Activated naive CD4-positive, alpha-beta T cell treated with anti-CD3 and anti-CD28 coated beads for 36 hours (primary cell): ENCODE results near the gene SH3PXD2B. TPM values are rescaled to one million over a fixed set of nuclear protein-coding genes. Genes with fewer than 3 reads are reported as not detected.
"Not testable (repeated sequence)": the region's sequence is repeated elsewhere in the genome, so short reads cannot be mapped to it uniquely, and the experiment has no call there.

Experiments
- CTCF ChIA-PET: fragments of 350-600 bp; sonication (Branson Sonifier 250); formaldehyde crosslinking; loops from one replicate; lab custom pipeline; 2021; ENCODE audit warnings: antibody characterized with exemption; lab: Charles Lee
- DNase-seq: peaks from one replicate; pipeline ENCODE4 v3.0.0-alpha.2; 2020
- H3K27ac Mint-ChIP-seq: one replicate; pipeline ENCODE4 v1.8.0; 2021; ENCODE audit warnings: mild to moderate bottlenecking, mixed read lengths
- H3K27me3 Mint-ChIP-seq: one replicate; pipeline ENCODE4 v1.8.0; 2021; ENCODE audit warnings: low read depth, mixed read lengths
- H3K36me3 Mint-ChIP-seq: one replicate; pipeline ENCODE4 v1.8.0; 2021; ENCODE audit warnings: low read depth, mixed read lengths
- H3K4me1 Mint-ChIP-seq: one replicate; pipeline ENCODE4 v1.8.0; 2021; ENCODE audit warnings: low read depth, mixed read lengths
- H3K4me3 Mint-ChIP-seq: one replicate; pipeline ENCODE4 v1.8.0; 2021; ENCODE audit warnings: mild to moderate bottlenecking, moderate library complexity, mixed read lengths
- H3K9me3 Mint-ChIP-seq: one replicate; pipeline ENCODE4 v1.8.0; 2021; ENCODE audit warnings: mixed read lengths
- intact Hi-C: fragments of 100-400 bp; cut with micrococcal nuclease; formaldehyde crosslinking; loops from one replicate; pipeline ENCODE4 v1.15.1; 2023
- total RNA-seq, 2 experiments: library from RNA; stranded (reverse); gene quantifications; one replicate each; pipeline ENCODE4 v1.2.3, GENCODE V29; 2021

SH3PXD2B gene
- total RNA-seq, 2 experiments from 2014 or later = 1.1 to 1.3 TPM

DNA sequence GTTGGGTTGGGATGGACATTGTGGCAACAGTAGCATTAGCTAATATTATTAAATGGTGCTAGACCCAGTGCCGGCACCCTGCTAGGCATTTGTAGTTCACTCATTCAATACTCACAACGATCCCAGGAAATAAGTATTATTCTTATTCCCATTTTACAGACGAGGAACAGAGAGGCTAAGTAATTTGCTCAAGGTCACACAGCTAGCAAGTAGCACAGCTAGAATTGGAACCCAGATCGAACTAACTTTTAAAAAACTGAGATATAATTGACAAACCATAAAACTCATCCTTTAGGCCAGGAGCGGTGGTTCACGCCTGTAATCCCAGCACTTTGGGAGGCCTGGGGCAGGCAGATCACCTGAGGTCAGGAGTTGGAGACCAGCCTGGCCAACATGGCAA is 79.5 kb downstream of the SH3PXD2B start:
- H3K27ac Mint-ChIP-seq = no peak overlapping the region
- no peak overlapping the region for H3K4me3 Mint-ChIP-seq
- intact Hi-C loops = no loop called here
- peaks cover 11% of the 10 kb centered on the region for H3K9me3 Mint-ChIP-seq
- H3K4me1 Mint-ChIP-seq = no peaks in the 10 kb centered on the region
- no peaks in the 10 kb centered on the region for H3K27me3 Mint-ChIP-seq
- CTCF ChIA-PET = no interaction called here
- H3K36me3 Mint-ChIP-seq = peaks cover 1% of the 10 kb centered on the region
- no peak for DNase-seq

DNA sequence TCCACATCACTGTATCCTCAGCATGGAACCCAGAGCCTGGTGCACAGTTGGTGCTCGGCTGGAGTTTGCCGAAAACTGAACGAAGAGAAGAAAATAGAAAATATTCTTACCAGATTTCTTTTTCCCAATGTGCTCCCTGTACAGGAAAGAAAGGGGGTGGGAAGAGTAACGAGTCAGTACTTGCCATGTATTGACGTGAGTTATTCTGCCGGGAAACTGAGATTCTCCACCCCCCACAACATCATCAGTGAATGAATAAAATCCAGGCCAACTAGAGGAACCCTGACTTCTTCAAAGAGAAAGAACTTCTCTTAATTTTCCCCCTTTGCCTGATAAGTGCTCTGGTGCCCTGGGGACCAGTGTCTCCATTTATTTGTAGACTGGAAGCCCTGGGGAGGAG is 80.6 kb downstream of the SH3PXD2B start:
- Mint-ChIP-seq H3K4me3 (no peak overlapping the region), H3K27ac (no peak overlapping the region), H3K4me1 (no peaks in the 10 kb centered on the region), H3K9me3 (peaks cover 11% of the 10 kb centered on the region), H3K27me3 (no peaks in the 10 kb centered on the region), H3K36me3 (peaks cover 1% of the 10 kb centered on the region)
- CTCF ChIA-PET = no interaction called here
- intact Hi-C loops = no loop called here
- no peak for DNase-seq

DNA sequence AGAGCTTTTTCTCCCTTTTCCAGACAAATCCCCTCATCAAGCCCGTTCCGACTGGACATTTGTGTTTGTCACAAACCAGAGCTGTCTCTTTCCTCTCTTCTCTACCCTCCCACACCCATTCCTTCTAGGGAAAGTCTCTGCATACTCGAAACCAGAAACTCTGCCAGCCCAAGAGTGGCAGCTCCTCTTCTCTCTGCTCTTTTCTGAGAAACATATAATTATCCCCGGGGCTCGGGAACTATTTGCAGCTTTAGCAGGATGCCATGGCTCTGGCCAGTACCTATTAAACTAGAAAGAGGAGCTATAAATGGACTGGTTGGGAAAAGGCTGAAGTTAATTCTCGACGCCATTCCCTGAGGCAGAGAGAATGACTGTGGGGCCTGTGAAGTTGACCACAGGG is 82.6 kb downstream of the SH3PXD2B start:
- Mint-ChIP-seq H3K27me3 (no peaks in the 10 kb centered on the region), H3K36me3 (peaks cover 1% of the 10 kb centered on the region), H3K4me3 (no peak overlapping the region), H3K4me1 (no peaks in the 10 kb centered on the region), H3K27ac (no peak overlapping the region), H3K9me3 (peaks cover 11% of the 10 kb centered on the region)
- intact Hi-C loops = loop anchor here (2.0 kb wide), 1 partner anchor 305 kb away; no protein-coding TSS in a partner anchor
- CTCF ChIA-PET = interaction anchor here (1.4 to 2.3 kb wide), 2 partner anchors 11 to 37 kb away, joined by 4 to 10 read pairs; no protein-coding TSS in a partner anchor
- no peak for DNase-seq

DNA sequence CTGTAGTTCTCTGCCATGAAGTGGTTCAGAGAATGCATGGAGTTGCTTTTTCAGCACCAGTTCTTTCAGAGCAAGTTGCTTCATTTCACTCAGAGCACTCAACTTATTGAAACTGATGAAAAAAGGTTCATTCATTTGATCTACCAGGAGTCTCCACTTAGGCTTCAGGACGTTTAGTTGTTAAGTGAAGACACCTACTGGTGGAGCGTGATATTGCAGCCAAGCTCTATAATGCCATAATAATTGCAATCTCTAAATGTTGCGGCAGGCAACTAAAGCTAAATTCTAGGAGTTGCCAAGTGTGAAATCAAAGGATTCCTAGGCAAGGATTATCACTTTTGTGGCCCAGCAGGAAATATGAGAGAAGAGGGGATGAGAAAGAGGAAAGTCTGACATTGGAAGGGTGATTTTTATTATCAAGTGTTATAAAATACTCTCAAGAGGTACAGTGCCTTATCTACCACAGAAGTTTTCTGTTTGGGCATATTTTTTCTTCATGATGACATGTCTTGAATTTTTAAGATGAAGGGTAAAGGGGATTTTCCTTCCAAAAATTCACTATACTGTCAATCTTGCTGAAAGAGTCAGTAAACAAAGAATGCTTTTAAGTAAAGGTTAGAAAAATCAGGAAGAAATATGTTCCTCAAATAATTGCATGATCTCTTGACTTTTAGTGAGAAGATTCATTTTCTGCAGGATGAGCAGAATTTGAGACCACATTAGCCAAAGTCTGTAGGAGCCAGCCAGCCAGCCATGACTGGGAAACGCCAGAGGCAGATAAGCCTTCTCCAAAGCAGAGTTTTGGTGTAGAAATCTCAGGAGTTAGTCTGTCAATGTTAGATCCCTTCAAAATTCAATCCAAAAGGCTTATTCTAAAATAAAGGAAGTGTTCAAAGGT is 83.4 kb downstream of the SH3PXD2B start:
- CTCF ChIA-PET = interaction anchor here (0.6 to 2.3 kb wide), 7 partner anchors 9 to 327 kb away, joined by 3 to 10 read pairs (median 4); no protein-coding TSS in a partner anchor
- intact Hi-C loops = loop anchor here (2.0 kb wide), 1 partner anchor 304 kb away; no protein-coding TSS in a partner anchor
- Mint-ChIP-seq H3K27me3 (no peaks in the 10 kb centered on the region), H3K36me3 (peaks cover 1% of the 10 kb centered on the region), H3K4me3 (no peak overlapping the region), H3K4me1 (no peaks in the 10 kb centered on the region), H3K27ac (no peak overlapping the region), H3K9me3 (peaks cover 11% of the 10 kb centered on the region)
- DNase-seq = peak; percentile 69

DNA sequence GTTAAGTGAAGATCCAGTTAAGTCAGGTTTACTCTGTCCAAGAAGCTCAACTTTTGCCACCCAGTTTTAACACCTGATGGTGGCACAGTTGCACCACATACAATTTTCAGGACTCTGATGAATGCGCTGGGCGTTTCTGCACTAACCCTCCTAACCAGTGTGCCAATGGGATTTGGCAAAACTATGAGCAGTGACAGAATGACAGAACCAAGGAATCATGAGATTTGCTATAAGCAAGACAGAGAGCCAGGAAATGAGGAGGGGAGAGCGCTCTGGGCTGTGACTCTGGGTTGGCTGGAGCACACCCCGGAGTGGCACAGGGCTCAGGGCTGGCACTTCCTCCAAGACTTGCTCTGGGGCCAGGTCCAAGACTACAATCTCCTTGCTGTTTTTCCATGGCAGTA is 84.1 kb downstream of the SH3PXD2B start:
- CTCF ChIA-PET = interaction anchor here (0.6 to 2.3 kb wide), 10 partner anchors 9 to 328 kb away, joined by 3 to 10 read pairs (median 4); no protein-coding TSS in a partner anchor
- Mint-ChIP-seq H3K4me1 (no peaks in the 10 kb centered on the region), H3K27ac (no peak overlapping the region), H3K27me3 (no peaks in the 10 kb centered on the region), H3K4me3 (no peak overlapping the region), H3K36me3 (peaks cover 1% of the 10 kb centered on the region), H3K9me3 (peaks cover 11% of the 10 kb centered on the region)
- no peak for DNase-seq
- intact Hi-C loops = loop anchor here (2.0 kb wide), 1 partner anchor 303 kb away; no protein-coding TSS in a partner anchor

DNA sequence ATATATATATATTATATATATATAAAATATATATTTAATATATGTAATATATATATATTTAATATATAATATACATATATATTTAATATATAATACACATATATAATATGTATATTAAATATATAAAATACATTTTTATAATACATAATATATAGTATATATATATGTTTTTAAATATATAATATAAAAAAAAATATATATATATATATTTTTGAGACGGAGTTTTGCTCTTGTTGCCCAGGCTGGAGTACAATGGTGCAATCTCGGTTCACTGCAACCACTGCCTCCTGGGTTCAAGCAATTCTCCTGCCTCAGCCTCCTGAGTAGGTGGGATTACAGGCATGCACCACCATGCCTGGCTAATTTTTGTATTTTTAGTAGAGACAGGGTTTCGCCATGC is 85.6 kb downstream of the SH3PXD2B start:
- not testable (repeated sequence) for H3K27me3 Mint-ChIP-seq, H3K27ac Mint-ChIP-seq, H3K4me3 Mint-ChIP-seq, H3K4me1 Mint-ChIP-seq, DNase-seq, H3K36me3 Mint-ChIP-seq
- CTCF ChIA-PET = interaction anchor here (1.2 kb wide), 1 partner anchor 18 kb away, joined by 6 read pairs; no protein-coding TSS in a partner anchor
- intact Hi-C loops = loop anchor here (5.0 to 10.0 kb wide), 2 partner anchors 46 to 84 kb away; partner anchors contain the start of gene SH3PXD2B
- H3K9me3 Mint-ChIP-seq = peaks cover 11% of the 10 kb centered on the region

DNA sequence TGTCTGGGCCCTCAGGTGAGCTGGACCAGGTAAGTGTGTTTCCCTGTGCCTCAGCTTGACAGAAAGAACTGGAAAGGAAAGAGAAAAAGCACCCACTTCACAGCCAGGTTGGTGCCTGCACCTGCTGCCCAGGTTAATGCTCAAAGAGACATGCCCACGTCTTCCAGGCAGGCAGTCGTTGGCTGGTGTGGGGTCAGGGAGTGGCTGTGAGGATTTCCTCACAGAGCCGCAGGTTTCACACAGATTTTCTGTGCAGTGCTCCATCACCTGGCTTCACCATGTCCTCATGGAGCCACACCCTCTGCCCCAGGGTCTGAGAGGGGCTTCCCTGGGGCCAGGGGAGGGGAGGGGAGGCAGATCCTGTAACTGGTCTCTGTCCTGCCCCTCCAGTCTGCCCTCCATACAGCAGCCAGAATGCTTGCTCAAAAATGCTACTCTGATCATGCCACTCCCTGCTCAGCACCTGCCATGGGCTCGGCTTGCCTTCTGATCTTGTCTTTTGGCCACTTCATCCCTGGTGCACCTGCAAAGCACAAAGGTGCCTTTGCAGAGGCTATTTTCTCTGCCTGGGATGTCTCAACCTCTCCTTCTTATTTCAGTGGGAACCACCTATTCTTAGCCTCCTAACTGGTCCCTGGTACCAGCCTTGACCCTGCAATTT is 88.2 kb downstream of the SH3PXD2B start:
- DNase-seq = no peak
- H3K4me3 Mint-ChIP-seq = no peak overlapping the region
- CTCF ChIA-PET = no interaction called here
- intact Hi-C loops = loop anchor here (5.0 to 10.0 kb wide), 2 partner anchors 49 to 86 kb away; partner anchors contain the start of gene SH3PXD2B
- no peaks in the 10 kb centered on the region for H3K27me3 Mint-ChIP-seq
- peaks cover 1% of the 10 kb centered on the region for H3K36me3 Mint-ChIP-seq
- peaks cover 6% of the 10 kb centered on the region for H3K9me3 Mint-ChIP-seq
- no peak overlapping the region for H3K27ac Mint-ChIP-seq
- peaks cover 8% of the 10 kb centered on the region for H3K4me1 Mint-ChIP-seq

DNA sequence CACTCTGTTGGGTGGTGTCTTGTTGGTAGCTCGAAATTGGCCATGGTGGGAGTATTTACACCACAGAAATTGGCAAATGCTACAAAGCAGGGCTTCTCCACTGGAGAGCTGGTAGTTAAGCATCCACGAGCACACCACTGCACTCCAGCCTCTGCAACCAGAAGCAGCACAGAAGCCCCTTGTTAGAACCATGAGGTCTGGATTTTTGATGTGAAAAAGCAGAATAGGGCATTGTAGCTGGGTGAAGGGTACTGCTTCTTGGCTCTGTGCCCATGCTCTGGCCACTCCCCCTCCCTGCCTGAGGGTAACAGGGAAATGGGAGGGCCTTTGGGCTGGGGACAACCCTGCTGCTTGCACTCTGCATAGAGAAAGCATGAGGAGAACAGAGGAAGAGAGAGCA is 89.6 kb downstream of the SH3PXD2B start:
- DNase-seq = peak; percentile 66
- Mint-ChIP-seq H3K27me3 (no peaks in the 10 kb centered on the region), H3K4me1 (peaks cover 8% of the 10 kb centered on the region), H3K36me3 (no peaks in the 10 kb centered on the region), H3K4me3 (no peak overlapping the region), H3K27ac (no peak overlapping the region), H3K9me3 (no peaks in the 10 kb centered on the region)
- CTCF ChIA-PET = no interaction called here
- intact Hi-C loops = loop anchor here (5.0 to 10.0 kb wide), 3 partner anchors 50 to 177 kb away; partner anchors contain the start of genes SH3PXD2B and STK10

DNA sequence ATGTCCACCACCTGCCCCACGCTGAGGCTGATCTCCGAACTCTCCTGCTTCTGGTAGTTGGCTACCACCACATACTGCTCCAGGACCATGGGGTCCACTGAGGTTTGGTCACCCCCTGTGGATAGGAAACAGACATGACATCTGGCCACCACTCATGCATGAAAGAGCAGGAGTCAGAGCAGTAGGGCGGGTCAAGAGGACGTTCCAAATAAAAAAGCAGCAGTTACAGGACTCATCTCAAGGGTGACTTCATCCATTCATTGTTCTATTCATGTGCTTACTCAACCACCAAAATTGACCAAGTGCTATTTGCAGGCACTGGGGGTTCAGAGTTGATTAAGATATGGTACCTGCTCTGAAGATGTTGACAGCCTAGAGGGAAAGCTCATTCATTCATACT is 91.6 kb downstream of the SH3PXD2B start:
- Mint-ChIP-seq H3K4me3 (no peak overlapping the region), H3K9me3 (no peaks in the 10 kb centered on the region), H3K36me3 (no peaks in the 10 kb centered on the region), H3K27ac (no peak overlapping the region), H3K4me1 (peaks cover 8% of the 10 kb centered on the region), H3K27me3 (no peaks in the 10 kb centered on the region)
- no peak for DNase-seq
- CTCF ChIA-PET = no interaction called here
- intact Hi-C loops = loop anchor here (5.0 to 10.0 kb wide), 2 partner anchors 52 to 175 kb away; partner anchors contain the start of gene STK10

DNA sequence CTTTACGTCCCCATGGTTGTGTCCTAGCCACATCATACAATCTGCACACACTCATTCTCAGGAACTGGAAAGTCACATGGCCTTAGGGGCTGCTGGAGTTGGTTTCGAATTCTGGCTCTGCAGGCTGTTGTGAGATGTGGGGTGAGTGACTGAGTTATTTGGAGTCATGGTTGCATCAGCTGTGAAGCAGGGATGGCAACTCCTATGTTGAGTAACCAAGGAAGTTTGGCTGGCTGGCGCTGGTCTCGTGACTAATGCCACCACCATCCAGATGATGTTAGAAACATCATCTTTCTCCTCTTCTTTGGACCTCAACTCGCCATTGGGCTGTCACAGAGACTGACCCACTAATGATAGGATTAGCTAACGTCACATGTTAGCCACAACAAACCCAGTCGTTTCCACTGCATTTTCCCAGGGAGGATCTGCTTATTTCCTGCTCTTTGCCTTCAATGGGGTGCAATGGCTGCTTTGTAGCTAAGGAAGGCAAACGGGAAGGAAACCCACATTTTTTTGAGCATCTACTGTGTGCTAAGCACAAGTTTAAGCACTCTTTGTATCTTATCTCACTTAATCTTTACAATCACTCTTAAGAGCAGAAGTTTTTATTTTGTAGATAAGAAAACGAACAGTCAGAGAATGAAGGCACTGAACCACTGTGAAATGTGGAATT is 92.6 kb downstream of the SH3PXD2B start:
- peaks cover 8% of the 10 kb centered on the region for H3K4me1 Mint-ChIP-seq
- CTCF ChIA-PET = interaction anchor here (2.4 kb wide), 1 partner anchor 9 kb away, joined by 10 read pairs; no protein-coding TSS in a partner anchor
- intact Hi-C loops = loop anchor here (5.0 to 10.0 kb wide), 2 partner anchors 53 to 174 kb away; partner anchors contain the start of gene STK10
- H3K9me3 Mint-ChIP-seq = no peaks in the 10 kb centered on the region
- peak; percentile 82 for DNase-seq
- peak overlapping the region; percentile 83 for H3K27ac Mint-ChIP-seq
- no peak overlapping the region for H3K4me3 Mint-ChIP-seq
- H3K36me3 Mint-ChIP-seq = no peaks in the 10 kb centered on the region
- no peaks in the 10 kb centered on the region for H3K27me3 Mint-ChIP-seq

DNA sequence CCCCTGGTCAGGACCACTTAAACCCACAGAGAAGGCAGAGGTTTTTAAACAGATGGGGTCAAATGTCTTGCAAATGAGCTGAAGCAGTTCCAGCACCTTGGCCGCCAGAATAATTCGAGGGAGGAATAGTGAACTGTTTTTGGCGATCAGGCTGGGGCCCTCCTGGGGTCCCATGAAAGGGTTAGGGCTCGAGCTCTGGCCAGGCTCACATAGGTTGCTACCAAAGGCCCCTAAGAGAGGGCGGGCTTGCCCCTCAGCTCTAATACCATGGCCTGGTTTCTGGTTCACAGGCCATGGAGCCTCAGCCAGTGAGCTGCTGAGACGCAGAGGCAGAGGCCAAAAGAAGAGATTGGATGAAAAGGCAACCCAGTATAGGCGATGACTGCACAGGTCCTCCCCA is 96.0 kb downstream of the SH3PXD2B start:
- Mint-ChIP-seq H3K9me3 (no peaks in the 10 kb centered on the region), H3K27ac (no peak overlapping the region), H3K27me3 (no peaks in the 10 kb centered on the region), H3K4me3 (no peak overlapping the region), H3K4me1 (peaks cover 8% of the 10 kb centered on the region), H3K36me3 (no peaks in the 10 kb centered on the region)
- intact Hi-C loops = no loop called here
- DNase-seq = no peak
- CTCF ChIA-PET = no interaction called here
